Brain microvascular endothelial cell (primary cell): ENCODE data around the gene FIGN.

ENCODE experiments used
- DNase-seq: peaks from one replicate; pipeline ENCODE4 v3.0.0-alpha.2; 2020
- H3K27ac ChIP-seq: fragments of 250-450 bp; sonication (Bioruptor Pico); 2 replicates; pipeline ENCODE4 v1.5.1; 2020; ENCODE audit warnings: mild to moderate bottlenecking, moderate library complexity
- H3K27me3 ChIP-seq: fragments of 250-450 bp; sonication (Bioruptor Pico); replicated peaks from 2 replicates; pipeline ENCODE4 v1.5.1; 2020; ENCODE audit warnings: mild to moderate bottlenecking
- H3K36me3 ChIP-seq: fragments of 250-450 bp; sonication (Bioruptor Pico); replicated peaks from 2 replicates; pipeline ENCODE4 v1.5.1; 2020; ENCODE audit warnings: mild to moderate bottlenecking
- H3K4me3 ChIP-seq: 2 replicates; pipeline ENCODE4 v1.5.1; 2011; ENCODE audit warnings: low read depth, mild to moderate bottlenecking, control low read depth, low read length, moderate library complexity
- in situ Hi-C: cut with HindIII; loops from 2 replicates; pipeline ENCODE4 v1.10.0; 2017; ENCODE audit warnings: low sequenced_read_pairs, low pct_ligation_motif_present
- TF ChIP-seq, protein P1 (sequence below): IDR thresholded peaks from 2 replicates; pipeline ENCODE4 v1.5.1; 2011; ENCODE audit warnings: low read depth, mild to moderate bottlenecking, moderate library complexity, low read length, control low read depth, inconsistent platforms; ENCODE audit errors: missing control alignments

Gene FIGN

DNA sequence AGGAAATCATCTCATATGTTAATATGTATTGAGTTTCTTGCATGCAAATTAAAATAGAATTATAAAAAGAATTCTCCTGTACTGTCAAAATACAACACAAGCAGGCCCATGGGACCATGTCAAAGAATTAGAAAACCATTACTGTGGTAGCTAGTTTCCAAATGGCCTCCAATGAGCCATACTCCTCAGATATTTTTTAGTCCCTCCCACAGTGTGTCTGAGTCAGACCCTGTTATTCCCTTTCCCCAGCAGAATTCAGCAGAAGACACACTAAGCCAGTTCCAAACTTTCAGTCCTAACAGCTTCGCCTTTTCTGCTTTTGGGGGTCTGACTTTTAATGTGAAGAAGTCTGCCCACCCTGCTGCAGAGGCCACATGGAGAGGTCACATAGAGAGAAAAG is 86.7 kb downstream of the FIGN start:
- Histone ChIP-seq H3K4me3 (no peak overlapping the region), H3K27ac (no peak overlapping the region), H3K27me3 (no peaks in the 10 kb centered on the region), H3K36me3 (no peaks in the 10 kb centered on the region)
- DNase-seq, result peak; percentile 44
- TF ChIP-seq, protein P1, sequence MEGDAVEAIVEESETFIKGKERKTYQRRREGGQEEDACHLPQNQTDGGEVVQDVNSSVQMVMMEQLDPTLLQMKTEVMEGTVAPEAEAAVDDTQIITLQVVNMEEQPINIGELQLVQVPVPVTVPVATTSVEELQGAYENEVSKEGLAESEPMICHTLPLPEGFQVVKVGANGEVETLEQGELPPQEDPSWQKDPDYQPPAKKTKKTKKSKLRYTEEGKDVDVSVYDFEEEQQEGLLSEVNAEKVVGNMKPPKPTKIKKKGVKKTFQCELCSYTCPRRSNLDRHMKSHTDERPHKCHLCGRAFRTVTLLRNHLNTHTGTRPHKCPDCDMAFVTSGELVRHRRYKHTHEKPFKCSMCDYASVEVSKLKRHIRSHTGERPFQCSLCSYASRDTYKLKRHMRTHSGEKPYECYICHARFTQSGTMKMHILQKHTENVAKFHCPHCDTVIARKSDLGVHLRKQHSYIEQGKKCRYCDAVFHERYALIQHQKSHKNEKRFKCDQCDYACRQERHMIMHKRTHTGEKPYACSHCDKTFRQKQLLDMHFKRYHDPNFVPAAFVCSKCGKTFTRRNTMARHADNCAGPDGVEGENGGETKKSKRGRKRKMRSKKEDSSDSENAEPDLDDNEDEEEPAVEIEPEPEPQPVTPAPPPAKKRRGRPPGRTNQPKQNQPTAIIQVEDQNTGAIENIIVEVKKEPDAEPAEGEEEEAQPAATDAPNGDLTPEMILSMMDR, result no peak
- in situ Hi-C loops, result no loop called here

GRCh38 chr2:163647300-163647699 is 88.5 kb downstream of the FIGN start:
- Histone ChIP-seq H3K27me3 (no peaks in the 10 kb centered on the region), H3K4me3 (no peak overlapping the region), H3K27ac (no peak overlapping the region), H3K36me3 (no peaks in the 10 kb centered on the region)
- TF ChIP-seq, protein P1, result no peak
- DNase-seq, result no peak
- in situ Hi-C loops, result no loop called here

GRCh38 chr2:163646687-163647086 is 89.1 kb downstream of the FIGN start:
- H3K36me3 ChIP-seq, result no peaks in the 10 kb centered on the region
- in situ Hi-C loops, result no loop called here
- no peaks in the 10 kb centered on the region for H3K27me3 ChIP-seq
- TF ChIP-seq, protein P1, result no peak
- no peak for DNase-seq
- no peak overlapping the region for H3K4me3 ChIP-seq
- H3K27ac ChIP-seq, result no peak overlapping the region

- DNase-seq, result no peak
- TF ChIP-seq, protein P1, result no peak
- Histone ChIP-seq H3K36me3 (no peaks in the 10 kb centered on the region), H3K27me3 (no peaks in the 10 kb centered on the region), H3K4me3 (no peak overlapping the region), H3K27ac (no peak overlapping the region)
- in situ Hi-C loops, result no loop called here
Measured at GRCh38 chr2:163644238-163644637, 91.6 kb downstream of the FIGN start.

DNA sequence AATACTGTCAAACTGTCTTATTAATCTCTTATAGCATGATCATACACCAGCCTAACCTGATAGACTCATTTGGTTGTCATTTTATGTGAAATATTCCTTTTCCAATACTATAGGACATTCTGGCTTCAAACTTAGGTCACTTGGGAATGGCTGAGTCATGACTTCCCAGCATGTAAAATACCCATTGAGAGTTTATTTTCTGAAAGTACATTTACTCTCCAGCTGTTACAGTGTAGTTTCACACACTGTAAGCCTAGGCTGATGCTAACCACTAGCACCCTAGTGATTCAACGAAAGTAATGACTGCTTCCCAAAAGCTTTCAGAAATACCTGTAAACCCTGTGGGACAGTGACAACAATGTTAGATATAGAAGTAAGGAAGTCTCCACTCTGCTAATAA is 93.8 kb downstream of the FIGN start:
- DNase-seq, result peak; percentile 41
- TF ChIP-seq, protein P1, result no peak

GRCh38 chr2:163640542-163641193 is 95.1 kb downstream of the FIGN start:
- no peaks in the 10 kb centered on the region for H3K36me3 ChIP-seq
- TF ChIP-seq, protein P1, result no peak
- in situ Hi-C loops, result no loop called here
- H3K4me3 ChIP-seq, result no peak overlapping the region
- DNase-seq, result no peak
- no peak overlapping the region for H3K27ac ChIP-seq
- no peaks in the 10 kb centered on the region for H3K27me3 ChIP-seq

More for the DNA sequence above, 93.8 kb downstream of the FIGN start:
- no peak overlapping the region for H3K27ac ChIP-seq
- no peaks in the 10 kb centered on the region for H3K36me3 ChIP-seq
- H3K4me3 ChIP-seq, result no peak overlapping the region
- H3K27me3 ChIP-seq, result no peaks in the 10 kb centered on the region
- in situ Hi-C loops, result no loop called here
